GM13977 (cell line): ENCODE measurements around the gene SPIRE2.
A peak's percentile ranks its signal among the peaks of the same experiment; 100 is the strongest.
"Not testable (repeated sequence)": the region's sequence is repeated elsewhere in the genome, so short reads cannot be mapped to it uniquely, and the experiment has no call there.

Source experiments
- DNase-seq: peaks from one replicate; pipeline ENCODE4 v3.0.0; 2012; ENCODE audit warnings: low spot score
- CTCF ChIP-seq: IDR thresholded peaks from 2 replicates; pipeline ENCODE4 v1.5.1; 2012; ENCODE audit warnings: mild to moderate bottlenecking, control low read depth; ENCODE audit not compliant: insufficient read depth; ENCODE audit errors: extremely low read depth, missing control alignments
- in situ Hi-C: fragments of 300-500 bp; cut with MboI; formaldehyde crosslinking; loops from one replicate; pipeline ENCODE4 v1.12.0; 2022; ENCODE audit warnings: low sequenced_read_pairs, low pct_unique_long_range_greater_than_20kb, mixed read lengths, inconsistent platforms; ENCODE audit not compliant: unreplicated experiment

Gene SPIRE2, protein sequence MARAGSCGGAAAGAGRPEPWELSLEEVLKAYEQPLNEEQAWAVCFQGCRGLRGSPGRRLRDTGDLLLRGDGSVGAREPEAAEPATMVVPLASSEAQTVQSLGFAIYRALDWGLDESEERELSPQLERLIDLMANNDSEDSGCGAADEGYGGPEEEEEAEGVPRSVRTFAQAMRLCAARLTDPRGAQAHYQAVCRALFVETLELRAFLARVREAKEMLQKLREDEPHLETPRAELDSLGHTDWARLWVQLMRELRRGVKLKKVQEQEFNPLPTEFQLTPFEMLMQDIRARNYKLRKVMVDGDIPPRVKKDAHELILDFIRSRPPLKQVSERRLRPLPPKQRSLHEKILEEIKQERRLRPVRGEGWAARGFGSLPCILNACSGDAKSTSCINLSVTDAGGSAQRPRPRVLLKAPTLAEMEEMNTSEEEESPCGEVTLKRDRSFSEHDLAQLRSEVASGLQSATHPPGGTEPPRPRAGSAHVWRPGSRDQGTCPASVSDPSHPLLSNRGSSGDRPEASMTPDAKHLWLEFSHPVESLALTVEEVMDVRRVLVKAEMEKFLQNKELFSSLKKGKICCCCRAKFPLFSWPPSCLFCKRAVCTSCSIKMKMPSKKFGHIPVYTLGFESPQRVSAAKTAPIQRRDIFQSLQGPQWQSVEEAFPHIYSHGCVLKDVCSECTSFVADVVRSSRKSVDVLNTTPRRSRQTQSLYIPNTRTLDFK

DNA sequence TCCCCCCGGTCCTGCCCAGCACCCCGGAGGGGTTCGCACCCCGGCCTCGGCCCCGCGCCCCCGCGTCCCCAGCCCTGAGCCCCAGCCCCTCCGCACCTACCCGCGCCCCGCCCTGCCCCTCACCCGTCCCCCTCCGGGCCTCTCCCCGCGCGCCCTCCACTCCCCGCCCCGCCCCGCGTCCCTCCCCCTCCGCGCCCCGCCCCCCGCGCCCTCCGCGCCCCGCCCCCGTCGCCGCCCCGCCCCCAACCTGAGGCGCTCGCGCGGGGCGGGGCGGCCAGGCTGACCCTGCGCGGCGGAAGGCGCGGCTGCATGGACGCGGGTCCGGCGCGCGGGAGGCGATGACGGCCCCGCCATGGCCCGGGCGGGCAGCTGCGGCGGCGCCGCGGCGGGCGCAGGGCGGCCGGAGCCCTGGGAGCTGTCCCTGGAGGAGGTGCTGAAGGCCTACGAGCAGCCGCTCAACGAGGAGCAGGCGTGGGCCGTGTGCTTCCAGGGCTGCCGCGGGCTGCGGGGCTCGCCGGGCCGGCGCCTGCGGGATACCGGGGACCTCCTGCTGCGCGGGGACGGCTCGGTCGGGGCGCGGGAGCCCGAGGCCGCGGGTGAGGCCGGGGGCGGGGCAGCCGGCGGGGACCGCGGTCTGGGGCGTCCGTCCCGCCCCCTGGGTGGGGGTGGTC, at the start of gene SPIRE2:
Gene SPIRE2, plus strand, starts transcription at position 277 of the 671 bp plus-strand sequence. Its CDS starts 76 bp downstream, at position 353.
- DNase-seq, result peak; percentile 85
- no peak for TF ChIP-seq CTCF
- in situ Hi-C loops, result no loop called here

- DNase-seq, result no peak
- in situ Hi-C loops, result no loop called here
- TF ChIP-seq CTCF, result no peak
Measured at GRCh38 chr16:89779231-89779908, 48.9 kb upstream of the SPIRE2 start.

GRCh38 chr16:89779909-89780305, 48.4 kb upstream of the SPIRE2 start:
- in situ Hi-C loops, result no loop called here
- TF ChIP-seq CTCF, result no peak
- no peak for DNase-seq

GRCh38 chr16:89782489-89782888, 45.8 kb upstream of the SPIRE2 start:
- in situ Hi-C loops, result no loop called here
- no peak for DNase-seq
- TF ChIP-seq CTCF, result no peak

GRCh38 chr16:89783952-89784351, 44.3 kb upstream of the SPIRE2 start:
- DNase-seq, in situ Hi-C loops: not testable (repeated sequence)

DNA sequence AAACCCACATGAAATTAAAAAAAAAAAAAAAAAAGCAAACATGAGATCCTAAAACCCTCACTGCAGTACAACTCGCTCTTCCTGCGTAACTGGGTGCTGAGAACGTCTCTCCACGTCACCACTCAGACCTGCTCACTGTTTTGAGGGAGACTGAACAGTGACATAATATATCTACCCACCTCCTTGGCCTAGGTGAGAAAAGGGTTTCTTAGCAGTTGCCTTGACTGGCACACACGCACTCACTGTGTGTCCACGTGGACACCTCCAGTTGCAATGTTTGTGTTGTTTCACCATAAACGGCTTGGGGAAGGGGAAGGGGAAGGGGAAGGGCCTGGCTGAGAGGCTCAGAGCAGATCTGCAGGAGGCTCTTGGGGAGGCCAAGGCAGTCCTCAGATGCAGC, 43.9 kb upstream of the SPIRE2 start:
- in situ Hi-C loops, result no loop called here
- TF ChIP-seq CTCF, result no peak
- DNase-seq, result no peak
